ENCODE data around the gene ARL2BP.
"Not testable (repeated sequence)": the region's sequence is repeated elsewhere in the genome, so short reads cannot be mapped to it uniquely, and the experiment has no call there.

Gene ARL2BP

DNA sequence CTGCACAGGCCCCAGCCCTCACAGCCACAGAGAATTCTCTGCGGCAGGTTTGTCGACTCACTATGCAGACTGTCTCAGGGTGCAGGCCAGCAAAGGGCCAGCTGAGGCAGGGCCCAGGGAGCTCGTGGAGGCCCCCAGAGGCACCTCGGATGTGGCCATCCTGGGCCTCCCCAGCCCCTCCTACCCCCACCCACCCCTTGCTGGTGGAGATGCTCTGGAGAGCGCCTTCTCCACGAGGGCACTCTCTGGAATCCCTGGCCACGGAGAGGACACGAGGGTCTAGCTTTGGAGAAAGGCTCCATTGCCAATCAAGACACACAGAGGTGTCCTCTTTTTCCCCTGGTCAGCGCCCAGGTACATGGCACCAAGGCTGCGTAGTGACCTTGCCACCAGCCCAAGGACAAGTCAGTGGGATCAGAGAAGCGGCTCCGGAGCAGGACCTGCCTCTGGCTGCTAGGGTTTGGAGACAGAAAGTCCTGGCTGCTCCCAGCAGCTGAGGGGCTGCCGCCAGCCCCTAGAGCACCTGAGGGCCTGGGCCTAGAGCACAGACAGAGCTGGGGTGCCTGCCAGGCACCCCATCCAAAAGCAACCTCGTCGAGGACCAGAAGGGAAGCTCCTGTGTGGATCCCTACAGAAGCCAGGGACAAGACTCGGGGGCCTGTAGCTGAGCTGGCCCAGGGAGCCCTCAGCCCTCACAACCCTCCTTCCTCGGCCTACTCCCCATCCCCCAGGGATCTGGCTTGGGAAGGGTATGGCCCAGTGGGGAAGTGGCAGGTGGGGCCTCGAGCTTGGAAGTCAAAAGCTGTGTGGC, 18.7 kb downstream of the ARL2BP start:
- no peak for DNase-seq (ENCODE audit: low read depth in 2 of 2)

DNA sequence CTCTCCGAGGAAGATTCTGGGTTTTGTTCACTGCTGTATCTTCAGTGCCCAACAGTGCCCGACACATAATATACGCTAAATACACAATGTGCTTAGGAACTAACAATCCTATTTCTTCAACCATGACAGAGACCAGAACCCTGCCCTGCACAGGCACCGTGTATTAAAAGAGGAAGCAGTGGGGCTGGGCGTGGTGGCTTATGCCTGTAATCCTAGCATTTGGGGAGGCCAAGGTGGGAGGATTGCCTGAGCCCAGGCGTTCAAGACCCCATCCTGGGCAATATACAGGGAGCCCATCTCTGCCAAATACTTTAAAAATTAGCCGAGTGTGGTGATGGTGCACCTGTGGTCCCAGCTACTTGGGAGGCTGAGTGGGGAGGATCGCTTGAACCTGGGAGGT, 19.3 kb downstream of the ARL2BP start:
- DNase-seq (ENCODE audit: low read depth in 2 of 2), result no peak

DNA sequence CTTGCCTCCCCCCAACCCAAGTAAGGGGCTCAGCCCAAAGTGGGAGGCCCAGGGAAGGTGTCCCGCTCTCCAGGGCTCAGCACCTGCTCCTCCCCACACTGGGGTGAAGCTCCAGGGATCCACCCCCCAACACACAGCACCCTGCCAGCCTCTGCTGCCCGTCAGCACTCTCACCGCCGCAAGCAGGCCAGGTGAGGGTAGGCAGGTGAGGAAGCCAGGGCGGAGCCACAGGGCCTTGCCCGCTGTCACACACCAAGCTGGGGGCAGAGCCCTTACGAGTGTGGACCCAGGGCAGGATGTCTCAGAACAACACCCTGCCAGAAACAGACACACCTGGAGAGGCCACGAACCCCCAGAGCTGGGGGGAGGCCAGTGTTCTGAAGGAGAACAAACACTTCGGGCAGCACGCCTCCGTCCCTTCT, 19.9 kb downstream of the ARL2BP start:
- DNase-seq (ENCODE audit: low read depth in 2 of 2), result no peak

DNA sequence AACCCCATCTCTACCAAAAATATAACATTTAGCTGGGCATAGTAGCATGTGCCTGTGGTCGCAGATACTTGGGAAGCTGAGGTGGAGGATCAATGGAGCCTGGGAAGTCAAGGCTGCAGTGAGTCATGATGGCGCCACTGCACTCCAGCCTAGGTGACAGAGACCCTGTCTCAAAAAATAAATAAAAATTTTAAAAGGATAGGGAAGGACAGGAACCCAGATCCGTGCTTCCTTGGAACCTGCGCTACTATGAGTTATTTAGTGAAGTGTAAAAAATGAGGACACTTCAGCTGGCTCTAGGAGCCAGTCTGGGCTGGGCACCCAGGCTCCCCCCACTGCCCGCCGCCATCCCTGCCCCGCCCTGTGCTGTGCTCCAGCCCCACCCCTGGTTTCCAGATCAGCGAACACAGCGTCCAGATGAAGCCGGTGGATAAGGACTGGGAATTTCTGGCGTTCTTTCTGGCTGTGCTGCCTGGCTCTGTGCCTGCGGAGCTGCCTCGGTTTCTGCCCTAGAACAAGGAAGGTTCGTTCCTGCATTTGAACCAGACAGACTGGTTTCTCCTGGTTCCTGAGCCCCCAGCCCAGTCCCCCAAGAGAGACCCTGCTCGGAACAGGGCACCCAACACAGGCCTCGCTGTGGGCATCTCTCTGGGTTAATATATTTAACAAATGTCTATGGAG, 20.9 kb downstream of the ARL2BP start:
- no peak for DNase-seq (ENCODE audit: low read depth in 2 of 2)

DNA sequence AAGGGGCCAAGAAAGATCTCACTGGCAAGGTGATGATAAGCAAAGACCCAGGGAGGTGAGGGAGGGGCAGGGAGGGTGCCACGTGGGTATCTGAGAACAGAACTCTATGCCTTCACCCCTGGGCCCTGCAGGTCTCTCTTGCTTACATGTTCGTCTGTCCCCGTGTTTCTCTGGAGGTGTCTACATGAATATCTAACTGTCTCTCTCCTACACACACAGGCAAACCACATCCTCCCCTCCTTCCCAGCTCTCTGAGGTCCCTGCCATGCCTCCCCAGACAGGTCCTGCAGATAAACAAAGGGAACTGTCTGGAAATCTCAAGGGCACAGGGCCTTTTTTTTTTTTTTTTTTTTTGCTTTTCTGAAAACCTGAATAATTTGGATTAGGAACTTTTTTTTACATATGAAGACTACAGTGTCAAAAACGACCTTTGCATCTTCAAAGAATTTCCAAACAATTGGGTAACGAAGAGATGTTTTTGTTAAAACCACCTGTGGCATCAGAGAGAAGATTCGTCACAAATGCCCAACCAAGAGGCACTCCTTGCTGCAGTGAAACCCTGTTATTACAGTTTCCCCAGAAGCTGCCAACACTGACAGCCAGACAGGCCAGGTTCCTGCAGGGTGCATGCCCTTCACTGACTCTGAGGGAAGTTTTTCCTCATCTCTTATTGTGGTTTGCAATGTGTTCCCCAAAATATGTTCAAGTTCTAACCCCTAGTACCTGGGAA, 21.6 kb downstream of the ARL2BP start:
- no peak for DNase-seq (ENCODE audit: low read depth in 2 of 2)

DNA sequence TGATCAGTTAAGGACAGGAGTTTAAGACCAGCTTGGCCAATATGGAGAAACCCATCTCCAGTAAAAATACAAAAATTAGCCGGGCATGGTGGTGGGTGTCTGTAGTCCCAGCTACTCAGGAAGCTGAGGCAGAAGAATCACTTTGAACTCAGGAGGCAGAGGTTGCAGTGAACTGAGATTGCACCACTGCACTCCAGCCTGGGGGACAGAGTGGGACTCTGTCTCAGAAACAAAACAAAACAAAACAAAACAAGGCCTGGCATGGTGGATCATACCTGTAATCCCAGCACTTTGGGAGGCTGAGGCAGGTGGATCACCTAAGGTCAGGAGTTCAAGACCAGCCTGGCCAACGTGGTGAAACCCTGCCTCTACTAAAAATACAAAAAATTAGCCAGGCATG, 22.3 kb downstream of the ARL2BP start:
- not testable (repeated sequence) for DNase-seq (ENCODE audit: low read depth in 2 of 2)

DNA sequence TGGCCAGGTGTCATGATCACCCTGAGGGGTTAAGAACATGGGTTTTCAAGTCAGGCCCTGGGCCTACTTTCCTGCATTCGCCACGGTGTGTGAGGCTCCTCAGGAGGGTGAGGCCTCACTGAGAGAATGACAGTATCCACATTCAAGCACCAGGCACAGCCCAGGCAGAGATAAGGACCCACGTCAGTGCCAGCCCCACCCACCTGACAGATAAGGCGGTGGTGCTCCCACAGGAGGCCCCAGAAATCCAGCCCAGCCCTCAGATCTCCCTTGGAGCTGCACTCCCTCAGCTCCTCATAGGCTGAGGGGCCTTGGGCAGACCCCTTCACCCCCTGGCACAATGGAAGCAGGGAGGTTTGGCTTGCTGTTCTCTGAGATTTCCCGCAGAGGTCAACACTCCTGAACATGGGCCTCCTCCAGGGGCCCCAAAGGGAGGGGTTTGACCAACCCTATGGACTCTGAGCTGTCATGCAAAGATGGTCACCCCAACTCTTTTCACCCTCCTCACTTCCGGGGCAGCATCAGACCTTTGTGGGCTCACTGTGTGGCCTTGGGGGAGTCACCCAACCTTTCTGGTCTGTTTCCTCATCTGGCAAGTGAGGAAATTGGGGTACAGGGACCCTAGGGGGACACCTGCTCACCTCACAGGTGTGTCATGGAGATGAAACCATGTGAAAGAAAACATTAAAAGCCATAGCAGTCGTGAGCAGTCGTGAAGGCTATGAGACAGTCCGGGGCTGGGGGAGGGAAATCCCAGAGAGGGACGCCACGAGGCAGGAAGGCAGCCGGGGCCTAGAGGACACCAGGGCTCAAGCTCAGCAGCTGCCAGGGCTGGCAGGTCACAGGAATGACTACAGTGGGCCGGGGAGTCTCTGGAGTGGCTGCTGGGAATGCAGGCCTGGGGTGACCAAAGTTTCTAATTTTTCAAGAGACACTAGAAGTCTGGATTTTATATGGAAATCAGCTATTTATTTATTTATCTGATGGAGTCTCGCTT, 24.0 kb downstream of the ARL2BP start:
- no peak for DNase-seq (ENCODE audit: low read depth in 2 of 2)

DNA sequence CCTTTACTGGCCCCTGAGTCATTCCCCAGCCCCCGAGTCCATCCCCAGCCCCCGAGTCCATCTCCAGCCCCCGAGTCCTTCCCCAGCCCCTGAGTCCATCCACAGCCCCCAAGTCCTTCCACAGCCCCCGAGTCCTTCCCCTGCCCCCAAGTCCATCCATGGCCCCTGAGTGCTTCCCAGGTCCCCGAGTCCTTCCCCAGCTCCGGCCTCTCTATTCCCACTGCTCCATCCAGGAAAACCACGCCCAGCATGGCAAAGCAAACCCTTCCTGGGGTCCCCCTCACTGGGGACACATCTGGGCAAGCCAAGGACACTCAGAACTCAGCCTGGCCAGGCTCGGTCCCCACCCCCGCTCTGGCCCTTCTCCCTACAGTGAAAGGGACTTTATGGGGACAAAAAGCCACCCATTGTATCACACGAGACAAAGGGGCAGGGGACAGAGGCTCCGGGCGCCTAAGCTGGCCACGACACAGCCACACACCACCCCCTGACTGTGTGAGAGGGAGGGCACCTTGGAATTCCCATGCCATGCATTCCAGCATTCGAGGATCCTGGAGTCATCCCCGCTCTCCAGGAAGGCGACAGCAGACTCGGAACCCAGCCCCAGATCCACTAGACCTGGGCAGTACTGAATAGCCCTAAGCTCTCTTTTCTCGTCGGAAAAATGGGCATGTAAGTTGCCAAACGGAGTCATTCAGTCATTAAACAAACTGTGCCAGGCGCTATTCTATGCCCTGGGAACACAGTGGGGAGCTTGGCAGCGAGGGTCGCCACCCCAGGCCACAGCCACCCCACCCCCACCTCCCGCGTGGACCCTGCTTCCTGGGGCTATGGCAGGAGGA, 25.4 kb downstream of the ARL2BP start:
- DNase-seq (ENCODE audit: low read depth in 2 of 2), result no peak

DNA sequence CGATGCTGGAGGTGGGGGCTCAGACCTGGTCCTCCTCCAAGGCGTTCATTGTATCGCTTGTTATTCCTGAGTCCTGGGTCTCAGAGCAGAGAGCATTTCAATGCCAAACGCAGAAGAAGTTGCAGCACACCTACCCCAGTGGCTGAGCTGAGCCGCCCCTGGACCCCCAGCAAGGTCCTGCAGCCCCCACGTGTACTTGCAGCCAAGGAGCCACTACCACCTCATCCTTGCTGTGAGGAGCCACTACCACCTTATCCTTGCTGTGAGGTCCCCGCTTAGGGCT, 25.9 kb downstream of the ARL2BP start:
- DNase-seq (ENCODE audit: low read depth in 2 of 2), result no peak

DNA sequence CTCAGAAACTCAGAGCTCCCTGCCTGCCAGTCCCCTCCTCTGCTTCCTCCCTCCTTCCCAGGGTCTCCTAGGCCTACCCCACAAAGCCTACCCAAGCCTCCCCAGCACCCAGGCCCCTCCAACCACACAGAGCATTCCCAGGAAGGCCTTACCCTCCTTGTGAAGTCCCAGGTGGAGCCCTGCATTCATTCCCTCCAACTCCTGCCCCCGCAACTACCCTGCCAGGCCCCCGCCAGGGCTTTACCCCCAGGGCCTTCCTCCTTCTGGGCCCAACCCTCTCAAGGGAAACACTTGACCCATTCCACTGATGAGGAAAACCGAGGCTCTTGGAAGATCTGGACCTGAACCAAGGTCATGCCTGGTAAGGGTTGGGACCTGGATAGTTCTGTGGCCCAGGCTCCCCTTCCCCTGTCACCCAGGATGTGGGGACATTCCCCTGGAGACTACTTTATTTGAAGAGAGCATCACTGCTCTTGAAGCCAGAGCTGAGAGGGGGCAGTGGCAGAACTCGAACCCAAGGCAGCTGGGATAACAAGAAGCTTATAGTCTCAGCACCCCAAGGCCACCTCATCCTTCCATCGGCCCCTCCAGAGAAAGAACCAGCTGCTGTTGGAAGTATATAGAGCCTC, 26.9 kb downstream of the ARL2BP start:
- no peak for DNase-seq (ENCODE audit: low read depth in 2 of 2)

DNA sequence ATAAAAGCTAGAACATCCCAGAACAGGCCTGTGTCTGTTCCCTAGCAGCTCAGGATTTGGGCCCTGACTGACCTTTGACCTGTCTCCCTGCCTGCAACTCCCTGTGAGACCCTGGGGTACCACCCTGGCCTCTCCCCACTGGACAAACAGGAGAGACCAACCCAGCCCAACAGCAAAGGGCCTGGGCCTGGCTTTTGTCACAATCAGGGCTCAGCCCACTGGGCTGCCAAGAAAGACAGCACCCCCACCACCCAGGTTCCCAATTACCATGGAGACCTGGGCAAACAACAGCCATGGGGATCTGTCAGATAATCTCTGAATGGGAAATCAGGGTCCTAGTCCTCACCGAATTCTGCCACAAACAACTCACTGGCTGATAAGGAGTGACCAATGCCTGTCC, 28.3 kb downstream of the ARL2BP start:
- DNase-seq (ENCODE audit: low read depth in 2 of 2), result no peak

DNA sequence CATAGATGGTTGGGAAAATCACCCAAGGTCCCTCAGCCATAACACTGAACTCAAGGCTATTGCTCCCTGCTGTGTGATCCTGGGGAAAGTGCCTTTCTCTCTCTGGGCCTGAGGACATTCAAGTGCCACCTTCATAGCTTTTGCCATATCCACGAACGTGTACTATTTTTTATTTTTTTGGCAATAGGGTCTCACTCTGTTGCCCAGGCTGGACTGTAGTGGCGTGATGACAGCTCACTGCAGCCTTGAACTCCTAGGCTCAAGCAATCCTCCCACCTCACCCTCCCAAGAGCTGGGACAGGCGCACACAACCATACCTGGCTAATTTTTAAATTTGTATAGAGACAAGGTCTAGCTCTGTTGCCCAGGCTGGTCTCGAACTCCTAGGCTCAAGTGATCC, 28.8 kb downstream of the ARL2BP start:
- no peak for DNase-seq (ENCODE audit: low read depth in 2 of 2)

DNA sequence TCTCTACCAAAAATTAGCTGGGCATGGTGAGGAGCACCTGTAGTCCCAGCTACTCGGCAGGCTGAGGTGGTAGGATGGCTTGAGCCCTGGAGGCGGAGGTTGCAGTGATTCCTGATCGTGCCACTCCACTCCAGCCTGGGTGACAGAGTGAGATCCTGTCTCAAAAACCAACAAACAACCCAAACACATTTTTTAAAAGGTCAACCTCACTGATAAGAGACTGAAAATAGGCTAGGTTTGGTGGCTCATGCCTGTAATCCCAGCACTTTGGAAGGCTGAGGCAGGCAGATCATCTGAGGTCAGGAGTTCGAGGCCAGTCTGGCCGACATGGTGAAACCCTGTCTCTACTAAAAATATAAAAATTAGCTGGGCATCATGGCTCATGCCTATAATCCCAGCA, 30.9 kb downstream of the ARL2BP start:
- not testable (repeated sequence) for DNase-seq (ENCODE audit: low read depth in 2 of 2)

DNA sequence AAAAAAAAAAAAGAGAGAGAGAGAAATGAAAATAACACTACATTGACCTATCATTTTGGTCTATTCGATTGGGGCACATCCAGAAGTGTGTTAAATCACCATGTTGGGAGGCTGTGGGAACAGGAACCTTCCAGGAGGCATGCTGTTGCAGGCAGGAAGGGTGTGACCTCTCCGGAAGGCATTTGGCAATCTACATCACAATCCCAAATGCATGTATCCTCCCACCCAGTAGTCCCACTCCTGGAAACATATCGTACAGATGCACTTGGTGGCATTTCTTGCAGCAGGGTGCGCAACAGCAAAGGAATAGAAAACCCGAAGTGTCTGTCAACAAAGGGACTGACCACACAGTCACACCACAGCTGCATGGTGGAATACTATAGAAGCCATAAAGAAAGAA, 31.5 kb downstream of the ARL2BP start:
- no peak for DNase-seq (ENCODE audit: low read depth in 2 of 2)

DNA sequence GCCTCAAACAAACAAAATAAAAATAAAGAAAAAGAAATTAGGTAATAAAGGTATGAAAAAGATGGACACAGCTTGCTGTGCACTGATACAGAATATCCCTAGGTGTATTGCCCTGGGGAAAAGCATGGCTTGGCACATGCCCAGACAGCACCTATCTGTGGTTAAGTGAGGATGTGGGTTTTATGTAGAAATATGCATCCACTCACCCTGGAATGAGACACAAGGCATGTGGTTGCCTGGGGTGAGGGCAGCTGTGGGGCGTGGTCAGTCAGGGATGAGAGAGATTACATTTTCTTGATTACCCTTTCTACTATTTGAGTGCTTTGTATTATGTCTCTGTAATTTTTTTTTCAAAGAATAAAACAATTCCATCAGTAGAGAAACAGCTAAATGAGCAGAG, 32.5 kb downstream of the ARL2BP start:
- DNase-seq (ENCODE audit: low read depth in 2 of 2), result no peak

DNA sequence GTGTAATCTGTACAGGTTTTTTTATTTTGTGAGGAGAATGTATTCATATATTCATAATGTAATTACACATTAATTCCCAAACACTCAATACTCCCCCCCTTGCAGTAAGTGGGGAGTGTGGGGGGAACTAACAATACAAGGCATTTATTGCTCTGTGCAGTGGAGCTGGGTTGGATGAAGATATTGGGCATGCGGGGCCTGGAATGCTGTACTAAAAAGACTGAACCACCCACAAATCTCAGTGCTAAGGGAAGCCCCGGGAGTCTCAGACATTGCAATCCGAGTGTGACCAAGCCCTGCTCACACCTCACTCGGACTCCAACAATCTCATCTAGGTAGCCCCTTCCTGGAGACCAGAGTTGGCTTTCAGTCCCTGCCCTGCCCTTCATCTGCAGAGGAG, 33.4 kb downstream of the ARL2BP start:
- DNase-seq (ENCODE audit: low read depth in 2 of 2), result no peak

DNA sequence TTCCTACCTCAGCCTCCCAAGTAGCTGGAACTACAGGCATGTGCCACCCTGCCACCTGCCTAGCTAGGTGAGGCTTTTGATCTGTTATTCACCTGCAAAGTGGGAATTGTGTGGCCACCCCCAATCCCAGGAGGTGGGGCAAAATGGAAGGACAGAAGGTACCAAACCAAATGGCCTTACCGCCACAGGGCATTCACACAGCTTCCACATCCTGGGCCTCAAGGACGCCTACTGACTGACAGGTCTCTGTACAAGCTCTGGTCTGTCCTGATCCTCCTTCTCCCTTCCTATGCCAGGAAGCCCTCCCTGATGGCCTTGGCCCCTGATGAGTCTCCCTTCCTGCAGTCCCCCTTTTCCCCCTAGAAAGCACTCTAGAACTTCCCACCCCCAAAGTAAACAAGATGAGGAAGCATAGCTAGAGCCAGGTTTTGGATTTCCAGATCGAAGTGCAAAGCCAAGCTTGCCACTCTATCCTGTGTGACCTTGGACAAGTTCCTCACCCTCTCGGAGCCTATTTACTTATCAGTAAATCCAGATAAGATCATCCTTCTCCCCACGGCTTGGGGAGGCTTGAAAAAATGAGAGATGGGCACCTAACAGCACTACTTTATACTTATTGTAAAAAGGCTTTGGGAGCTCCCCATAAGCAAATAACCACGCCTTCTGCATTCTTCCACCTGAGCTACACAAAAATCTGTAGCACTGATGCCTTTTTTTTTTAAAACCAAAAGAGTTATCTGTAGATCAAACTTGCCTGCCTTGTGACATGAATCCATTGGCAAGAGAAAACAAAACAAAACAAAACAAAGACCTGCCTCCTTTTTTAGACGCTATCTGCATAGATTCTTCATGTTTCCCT, 35.0 kb downstream of the ARL2BP start:
- no peak for DNase-seq (ENCODE audit: low read depth in 2 of 2)

DNA sequence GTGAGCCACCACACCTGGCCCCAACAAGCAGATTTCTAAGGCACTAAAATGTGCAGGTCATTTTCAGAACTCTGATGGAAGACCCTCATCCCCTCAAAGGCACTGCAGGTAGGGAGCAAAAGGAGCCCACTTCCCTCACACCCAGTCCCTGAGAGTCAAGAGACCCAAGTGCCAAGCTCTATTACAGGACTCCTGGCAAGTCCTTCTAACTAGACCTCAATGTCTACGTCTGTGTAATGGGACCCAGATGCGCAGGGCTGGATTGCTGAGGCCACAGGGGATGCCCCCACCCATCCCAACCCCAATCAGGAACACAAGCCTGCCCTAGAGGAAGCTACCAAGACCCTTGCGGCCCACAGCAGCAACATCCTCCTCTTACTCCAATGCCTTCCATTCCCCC, 36.7 kb downstream of the ARL2BP start:
- no peak for DNase-seq (ENCODE audit: low read depth in 2 of 2)

DNA sequence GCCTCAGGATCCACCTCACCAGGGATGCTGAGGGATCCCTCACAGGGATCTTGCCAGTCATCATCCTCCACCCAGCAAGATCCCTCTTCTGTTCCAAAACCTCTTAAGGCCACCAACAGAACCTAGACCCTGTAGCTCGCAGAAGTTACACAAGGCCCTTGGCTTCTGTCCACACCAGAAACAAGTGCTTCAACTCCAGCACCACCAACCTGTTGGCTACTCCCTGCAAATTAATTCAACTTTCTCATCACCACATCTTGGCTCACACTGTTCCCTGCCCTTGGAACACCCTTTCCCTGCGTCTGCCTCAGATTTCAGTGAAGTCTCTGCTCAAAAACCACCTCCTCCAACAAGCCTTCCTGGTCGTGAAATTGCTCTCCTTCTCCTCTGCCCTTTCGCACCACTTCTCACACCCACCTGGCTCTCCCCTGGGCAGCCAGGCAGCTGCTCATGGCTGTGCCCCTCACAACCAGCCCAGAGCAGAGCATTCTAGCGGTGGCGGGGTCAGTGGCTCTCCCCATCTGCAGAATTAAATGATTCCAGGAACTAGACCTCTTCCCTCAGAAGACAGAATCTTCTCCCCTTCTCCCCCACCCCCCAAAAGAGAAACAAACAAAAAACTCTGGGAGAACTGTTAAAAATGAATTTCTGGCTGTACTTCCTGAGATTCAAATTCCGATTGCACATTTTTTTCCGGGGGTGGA, 37.6 kb downstream of the ARL2BP start:
- no peak for DNase-seq (ENCODE audit: low read depth in 2 of 2)

Measured in stimulated activated CD8-positive, alpha-beta memory T cell treated with anti-CD3 and anti-CD28 coated beads, Interleukin-15, amount 100 ng/mL, for 4 hours (primary cell).